HTR-8/SVneo (cell line): ENCODE measurements around the gene PTCH1.

Source experiments
- DNase-seq: peaks from one replicate; pipeline ENCODE4 v3.0.0; 2011; ENCODE audit warnings: low spot score, mixed read lengths; ENCODE audit not compliant: insufficient read length
- FAIRE-seq: peaks from 2 replicates; lab custom pipeline; 2011; peaks lifted over from hg19 to GRCh38; lab: Jason Lieb, UNC

Gene PTCH1

GRCh38 chr9:95477441-95477840 is 39.3 kb downstream of the PTCH1 start:
- no peak for FAIRE-seq
- no peak for DNase-seq

DNA sequence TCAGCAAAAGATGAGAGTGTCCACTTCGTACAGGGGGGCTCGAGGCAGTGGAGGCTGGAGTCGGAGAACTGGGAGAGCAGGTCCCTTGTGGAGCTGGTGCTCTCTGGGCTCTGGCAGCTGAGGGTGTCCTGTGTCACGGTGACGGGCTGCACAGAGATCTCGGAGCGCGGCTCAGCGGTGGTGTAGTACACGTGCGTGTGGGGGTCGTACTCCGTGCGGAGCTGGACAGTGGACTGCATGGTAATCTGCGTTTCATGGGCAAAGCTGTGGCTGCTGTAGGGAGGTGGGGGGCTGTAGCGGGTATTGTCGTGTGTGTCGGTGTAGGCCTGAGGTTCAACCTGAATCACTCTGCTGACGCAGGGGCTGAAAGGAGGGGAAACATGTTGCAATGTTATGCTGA is 48.0 kb downstream of the PTCH1 start:
- DNase-seq (no peak), FAIRE-seq (no peak)

DNA sequence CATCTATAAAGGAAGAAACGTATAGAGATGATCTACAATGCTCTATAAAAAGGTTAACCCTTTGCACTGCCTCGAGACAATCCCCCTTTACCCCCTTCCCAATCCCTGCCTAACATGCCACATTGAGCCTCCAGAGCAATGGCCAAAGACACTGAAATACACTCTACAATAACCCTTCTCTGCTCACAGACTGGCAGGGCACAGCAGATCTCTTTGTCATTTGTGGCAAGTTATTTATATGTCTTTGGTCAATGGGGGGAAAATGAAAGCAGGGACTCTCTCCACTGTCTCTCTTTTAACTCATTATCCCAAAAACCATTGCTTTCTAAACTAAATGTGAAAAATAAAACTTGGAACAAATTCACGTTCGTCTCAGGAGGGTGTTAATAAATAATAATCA is 51.7 kb downstream of the PTCH1 start:
- FAIRE-seq (no peak), DNase-seq (no peak)

DNA sequence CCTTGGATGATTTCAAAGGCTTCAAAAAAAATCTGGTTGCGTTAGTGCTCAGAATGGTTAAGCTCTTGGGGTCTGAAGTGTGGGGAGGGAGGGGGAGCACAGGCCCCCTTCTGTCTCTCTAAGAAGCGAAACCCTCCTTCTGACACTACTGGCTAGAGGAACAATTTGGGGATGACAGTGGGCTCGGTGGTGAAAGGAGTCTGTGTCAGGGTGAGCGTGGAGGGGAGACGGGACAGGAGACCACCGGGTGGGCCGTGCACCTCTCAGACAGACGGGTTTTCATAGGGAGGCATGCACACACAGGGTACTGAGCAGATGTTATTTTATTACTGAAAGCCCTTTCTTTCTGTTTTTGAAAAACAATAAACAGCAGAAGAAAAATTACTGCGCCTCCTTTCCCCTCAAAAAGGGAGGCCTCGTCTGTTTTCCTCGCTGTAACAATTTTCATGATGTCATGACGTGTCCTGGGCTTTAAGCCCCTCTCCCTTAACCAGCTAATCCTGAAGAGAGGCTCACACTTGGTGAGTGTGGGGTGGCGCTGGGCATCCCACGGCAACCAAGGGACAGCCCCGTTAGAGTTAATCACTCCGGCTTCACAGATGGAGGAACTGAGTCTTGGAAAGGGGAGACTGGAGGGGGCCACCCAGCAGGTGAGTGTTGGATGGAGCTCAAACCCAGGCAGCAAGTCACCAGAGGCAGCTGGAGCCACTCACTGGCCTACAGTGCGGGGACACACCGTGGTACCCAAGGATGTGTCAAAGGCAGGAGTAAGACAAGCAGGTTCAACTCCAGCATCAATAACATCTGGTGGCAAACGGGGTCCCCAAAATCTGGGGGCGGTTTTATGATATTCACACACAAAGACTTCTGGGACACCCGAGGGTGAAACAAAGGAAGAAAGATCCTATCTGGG is 53.4 kb downstream of the PTCH1 start:
- DNase-seq, result no peak
- no peak for FAIRE-seq

- no peak for DNase-seq
- no peak for FAIRE-seq
Observed at GRCh38 chr9:95462249-95463147, 54.3 kb downstream of the PTCH1 start.

GRCh38 chr9:95461448-95462248 is 55.1 kb downstream of the PTCH1 start:
- no peak for FAIRE-seq
- no peak for DNase-seq

GRCh38 chr9:95460518-95461164 is 56.1 kb downstream of the PTCH1 start:
- DNase-seq (no peak), FAIRE-seq (no peak)

DNA sequence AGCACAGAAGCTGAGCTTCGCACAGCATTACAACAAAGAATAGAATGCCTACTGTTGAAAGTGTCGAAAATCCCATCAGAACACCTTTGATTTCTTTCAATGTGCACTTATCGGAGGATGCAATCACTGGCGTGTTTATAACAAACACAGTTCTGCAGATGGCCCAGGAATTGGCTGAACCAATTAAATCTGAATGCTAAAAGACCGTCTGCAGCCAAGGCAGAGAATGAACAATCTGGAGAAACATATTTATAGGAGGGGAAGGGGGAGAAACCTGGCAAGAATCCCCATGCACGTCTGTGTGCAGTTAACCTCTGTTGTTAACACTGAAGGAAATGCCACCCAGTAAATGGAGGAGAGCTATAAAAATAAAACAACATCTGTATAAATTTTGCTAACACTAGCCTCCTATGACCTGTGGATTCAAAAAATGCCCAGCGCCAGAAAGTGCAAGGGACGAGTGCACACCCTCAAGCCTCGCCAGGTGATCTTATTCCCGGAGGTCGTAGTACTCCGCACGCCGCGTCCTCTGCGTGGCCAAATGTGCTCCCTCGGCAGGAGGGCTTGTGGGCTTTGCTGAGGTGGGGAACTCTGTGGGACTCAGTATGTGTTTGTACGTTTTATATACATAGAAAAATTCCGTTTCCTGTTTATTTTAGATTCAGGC is 56.8 kb downstream of the PTCH1 start:
- FAIRE-seq, result no peak
- no peak for DNase-seq

GRCh38 chr9:95459178-95459577 is 57.6 kb downstream of the PTCH1 start:
- no peak for DNase-seq
- no peak for FAIRE-seq

DNA sequence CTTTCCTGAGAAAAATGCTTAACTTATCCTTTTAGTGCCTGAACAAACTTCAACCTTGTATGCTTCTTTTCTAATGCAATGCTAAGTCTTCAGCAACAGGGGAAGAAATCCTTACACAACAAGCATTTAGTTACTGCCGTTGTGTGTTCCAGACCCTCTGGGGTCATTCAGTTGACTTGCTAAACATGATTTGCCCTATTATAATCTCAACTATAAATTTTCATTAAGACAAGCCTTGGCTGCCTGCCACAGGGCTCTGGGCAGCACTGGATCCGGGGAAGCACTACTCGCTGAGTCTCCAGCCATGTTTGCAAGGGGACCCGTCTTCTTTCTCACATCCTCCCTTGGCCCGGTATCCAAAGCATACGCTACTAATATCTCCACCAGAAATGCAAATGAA is 58.1 kb downstream of the PTCH1 start:
- DNase-seq (no peak), FAIRE-seq (no peak)

- FAIRE-seq (no peak), DNase-seq (no peak)
Observed at GRCh38 chr9:95457769-95458168, 59.0 kb downstream of the PTCH1 start.

- FAIRE-seq, result no peak
- DNase-seq, result no peak
Observed at GRCh38 chr9:95455714-95456113, 61.1 kb downstream of the PTCH1 start.

DNA sequence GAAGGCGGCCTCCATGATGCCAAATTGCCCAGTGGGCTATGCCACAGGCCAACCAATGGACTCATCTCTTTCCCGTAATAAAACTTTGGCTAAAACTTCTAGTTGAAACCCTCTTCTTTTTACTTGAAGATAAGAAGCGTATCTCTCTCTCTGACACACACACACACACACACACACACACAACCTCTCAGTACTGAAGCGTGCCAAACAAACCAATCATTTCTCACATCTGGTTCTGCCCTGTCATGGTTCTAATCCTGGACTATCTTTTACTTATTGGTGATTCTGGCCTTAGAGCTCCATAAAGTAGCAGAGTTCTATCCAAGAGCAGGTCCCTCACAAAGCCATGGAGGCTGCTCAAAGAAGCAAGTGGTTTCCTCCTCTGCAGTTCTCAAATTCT is 64.6 kb downstream of the PTCH1 start:
- DNase-seq, result no peak
- FAIRE-seq, result no peak

DNA sequence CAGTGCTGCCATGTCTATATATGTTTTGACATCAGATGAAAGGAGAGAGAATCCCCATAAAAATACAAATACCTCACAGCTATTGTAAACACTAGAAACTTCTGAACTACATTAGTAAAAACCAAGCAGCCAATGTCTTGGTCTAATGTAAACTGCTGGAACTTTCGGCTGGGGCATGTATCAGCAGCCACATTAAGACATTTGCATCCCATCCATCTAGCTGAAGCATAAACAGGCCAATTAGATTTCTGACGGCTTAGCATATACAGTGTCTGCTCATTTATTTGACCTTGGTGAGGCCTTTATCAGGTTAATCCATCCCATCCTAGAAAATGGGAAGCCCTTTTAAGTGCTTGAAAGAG is 65.7 kb downstream of the PTCH1 start:
- FAIRE-seq, result no peak
- DNase-seq, result no peak

- no peak for DNase-seq
- no peak for FAIRE-seq
Observed at GRCh38 chr9:95450171-95451064, 66.4 kb downstream of the PTCH1 start.

- no peak for DNase-seq
- no peak for FAIRE-seq
Observed at GRCh38 chr9:95449016-95449415, 67.8 kb downstream of the PTCH1 start.

DNA sequence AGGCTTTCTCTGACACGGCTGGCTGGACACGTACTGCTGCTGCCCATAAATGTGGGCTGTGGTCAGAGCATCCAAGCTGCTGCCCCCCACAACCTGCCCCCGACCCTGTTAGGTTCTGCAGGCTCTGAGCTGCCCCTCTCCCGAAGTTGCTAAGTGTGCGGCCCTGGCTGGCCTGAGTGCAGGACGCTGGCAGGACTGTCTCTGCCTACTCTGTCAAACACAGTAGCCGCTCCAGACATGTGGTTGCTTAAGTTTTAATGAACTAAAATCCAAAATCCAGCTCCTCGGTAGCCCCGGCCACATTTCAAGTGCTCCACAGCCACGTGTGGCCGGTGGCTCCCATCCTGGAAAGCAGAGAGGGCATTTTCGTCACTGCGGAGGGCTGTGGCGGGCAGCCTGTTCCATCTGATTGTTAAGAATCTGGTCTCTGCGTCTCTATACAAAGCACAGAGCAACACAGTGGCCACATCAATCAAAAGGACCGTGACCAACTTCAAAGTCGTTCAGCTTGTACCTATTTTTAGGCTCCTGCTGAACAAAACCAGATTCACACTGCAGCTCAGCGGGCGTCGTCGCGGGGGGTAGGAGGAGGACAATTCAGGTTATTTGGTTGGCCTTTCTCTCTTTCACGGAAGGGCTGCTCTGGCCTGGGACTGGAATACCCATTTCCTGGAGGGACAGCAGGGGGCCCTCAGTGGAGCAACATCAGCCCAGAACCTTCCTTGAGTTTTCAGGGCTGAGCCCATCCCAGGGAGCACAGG is 68.9 kb downstream of the PTCH1 start:
- DNase-seq (no peak), FAIRE-seq (no peak)

DNA sequence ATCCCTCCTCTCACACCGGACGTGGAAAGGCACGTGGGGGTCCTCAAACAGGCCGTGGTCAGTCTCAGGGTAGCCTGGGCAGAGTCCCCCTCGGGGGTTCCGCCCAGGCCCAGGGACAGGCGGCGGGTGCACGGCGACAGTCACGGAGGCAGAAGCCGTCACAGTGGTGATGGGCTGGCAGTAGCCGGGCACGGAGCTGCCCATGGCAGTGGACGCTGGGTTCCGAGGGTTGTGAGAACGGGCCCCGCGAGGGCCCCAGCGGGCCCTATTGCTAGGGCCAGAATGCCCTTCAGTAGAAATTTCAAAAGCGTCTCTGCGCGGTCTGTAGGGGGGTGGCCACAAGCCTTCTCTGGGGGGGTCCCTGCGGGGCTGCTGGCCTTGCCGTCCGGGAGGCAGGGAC is 69.8 kb downstream of the PTCH1 start:
- FAIRE-seq (no peak), DNase-seq (no peak)
